GM10248 (cell line): Measurements from ENCODE around the gene SLC1A3.

Source experiments
- CTCF ChIA-PET: fragments of 300-600 bp; sonication (Branson Sonifier 250); formaldehyde crosslinking; extraction: SDS; loops from one replicate; lab custom pipeline; 2021; ENCODE audit warnings: antibody characterized with exemption; lab: Yijun Ruan, JAX
- POLR2A ChIA-PET: fragments of 350-650 bp; sonication (Branson Sonifier 250); formaldehyde crosslinking; extraction: SDS; loops from one replicate; lab custom pipeline; 2020; ENCODE audit warnings: antibody characterized with exemption; lab: Yijun Ruan, JAX
- DNase-seq: peaks from one replicate; pipeline ENCODE4 v3.0.0; 2012; ENCODE audit errors: extremely low spot score
- CTCF ChIP-seq: IDR thresholded peaks from 2 replicates; pipeline ENCODE4 v1.5.1; 2012; ENCODE audit warnings: mild to moderate bottlenecking, low read depth; ENCODE audit errors: extremely low read depth, missing control alignments, control extremely low read depth

SLC1A3 gene

GRCh38 chr5:36656556-36656955 is 50.1 kb downstream of the SLC1A3 start:
- ChIA-PET POLR2A (no interaction called here), CTCF (interaction anchor here (1.0 to 1.5 kb wide), 3 partner anchors 14 to 22 kb away, joined by 3 read pairs; no protein-coding TSS in a partner anchor)
- DNase-seq: no peak
- no peak for TF ChIP-seq CTCF

GRCh38 chr5:36657563-36657995 is 51.2 kb downstream of the SLC1A3 start:
- DNase-seq: no peak
- POLR2A ChIA-PET: no interaction called here
- CTCF ChIA-PET: interaction anchor here (1.1 to 1.6 kb wide), 3 partner anchors 15 to 25 kb away, joined by 3 to 4 read pairs (median 3); no protein-coding TSS in a partner anchor
- TF ChIP-seq CTCF: no peak

- DNase-seq: no peak
- ChIA-PET CTCF (interaction anchor here (1.1 to 1.6 kb wide), 2 partner anchors 14 to 26 kb away, joined by 3 to 4 read pairs; no protein-coding TSS in a partner anchor), POLR2A (no interaction called here)
- no peak for TF ChIP-seq CTCF
Observed at GRCh38 chr5:36658038-36658756, 51.8 kb downstream of the SLC1A3 start.

- no peak for DNase-seq
- ChIA-PET POLR2A (no interaction called here), CTCF (no interaction called here)
- TF ChIP-seq CTCF: no peak
Observed at GRCh38 chr5:36659411-36659810, 53.0 kb downstream of the SLC1A3 start.

GRCh38 chr5:36660397-36661049 is 54.1 kb downstream of the SLC1A3 start:
- no peak for TF ChIP-seq CTCF
- CTCF ChIA-PET: interaction anchor here (0.8 to 1.6 kb wide), 3 partner anchors 8 to 30 kb away, joined by 3 read pairs; no protein-coding TSS in a partner anchor

GRCh38 chr5:36661456-36662220 is 55.2 kb downstream of the SLC1A3 start:
- TF ChIP-seq CTCF: no peak
- ChIA-PET CTCF (interaction anchor here (1.6 kb wide), 1 partner anchor 8 kb away, joined by 3 read pairs; no protein-coding TSS in a partner anchor), POLR2A (no interaction called here)
- DNase-seq: no peak

More at GRCh38 chr5:36660397-36661049, 54.1 kb downstream of the SLC1A3 start:
- POLR2A ChIA-PET: no interaction called here
- DNase-seq: no peak
